ENCODE measurements around the gene RALBP1. TPM values are rescaled to one million over a fixed set of nuclear protein-coding genes. Genes with fewer than 3 reads are reported as not detected.

Gene RALBP1
- total RNA-seq, 1 donor from 2014 or later, result 53.3 TPM

- TF ChIP-seq CTCF (IDR thresholded peaks at IDR 0.05), result no peak
- Histone ChIP-seq H3K4me3 (no peak overlapping the region), H3K27me3 (no peaks in the 10 kb centered on the region), H3K9me3 (no peaks in the 10 kb centered on the region), H3K27ac (no peak overlapping the region), H3K4me1 (no peaks in the 10 kb centered on the region), H3K36me3 (no peaks in the 10 kb centered on the region)
- intact Hi-C loops (cut with DNase I), result no loop called here
- ATAC-seq, result no peak
- no peak for DNase-seq
These were observed 38.3 kb upstream of the RALBP1 start for GRCh38 chr18:9437021-9437437.

GRCh38 chr18:9437672-9438071, 37.6 kb upstream of the RALBP1 start:
- DNase-seq (no peak), ATAC-seq (no peak)
- Histone ChIP-seq H3K27me3 (no peaks in the 10 kb centered on the region), H3K27ac (no peak overlapping the region), H3K9me3 (no peaks in the 10 kb centered on the region), H3K4me3 (no peak overlapping the region), H3K36me3 (no peaks in the 10 kb centered on the region), H3K4me1 (no peaks in the 10 kb centered on the region)
- intact Hi-C loops (cut with DNase I), result no loop called here
- TF ChIP-seq CTCF (IDR thresholded peaks at IDR 0.05), result no peak

- no peak for TF ChIP-seq CTCF (IDR thresholded peaks at IDR 0.05)
- Histone ChIP-seq H3K4me1 (no peaks in the 10 kb centered on the region), H3K9me3 (no peaks in the 10 kb centered on the region), H3K27ac (no peak overlapping the region), H3K27me3 (no peaks in the 10 kb centered on the region), H3K36me3 (no peaks in the 10 kb centered on the region), H3K4me3 (no peak overlapping the region)
- DNase-seq, result no peak
- ATAC-seq, result no peak
- intact Hi-C loops (cut with DNase I), result no loop called here
These were observed 34.3 kb upstream of the RALBP1 start for GRCh38 chr18:9441061-9441460.

- Histone ChIP-seq H3K27ac (no peak overlapping the region), H3K9me3 (no peaks in the 10 kb centered on the region), H3K36me3 (no peaks in the 10 kb centered on the region), H3K27me3 (no peaks in the 10 kb centered on the region), H3K4me3 (no peak overlapping the region), H3K4me1 (no peaks in the 10 kb centered on the region)
- ATAC-seq, result no peak
- intact Hi-C loops (cut with DNase I), result no loop called here
- no peak for DNase-seq
- TF ChIP-seq CTCF (IDR thresholded peaks at IDR 0.05), result no peak
These were observed 30.8 kb upstream of the RALBP1 start for GRCh38 chr18:9444549-9444948.

- no peak for TF ChIP-seq CTCF (IDR thresholded peaks at IDR 0.05)
- intact Hi-C loops (cut with DNase I), result no loop called here
- no peaks in the 10 kb centered on the region for H3K27me3 ChIP-seq
- H3K36me3 ChIP-seq, result no peaks in the 10 kb centered on the region
- H3K27ac ChIP-seq, result no peak overlapping the region
- H3K9me3 ChIP-seq, result no peaks in the 10 kb centered on the region
- DNase-seq, result no peak
- no peaks in the 10 kb centered on the region for H3K4me1 ChIP-seq
- no peak overlapping the region for H3K4me3 ChIP-seq
- ATAC-seq, result no peak
These were observed 28.5 kb upstream of the RALBP1 start for GRCh38 chr18:9446839-9447238.

- H3K27me3 ChIP-seq, result no peaks in the 10 kb centered on the region
- H3K4me3 ChIP-seq, result no peak overlapping the region
- intact Hi-C loops (cut with DNase I), result no loop called here
- no peak for TF ChIP-seq CTCF (IDR thresholded peaks at IDR 0.05)
- no peaks in the 10 kb centered on the region for H3K9me3 ChIP-seq
- H3K27ac ChIP-seq, result no peak overlapping the region
- no peaks in the 10 kb centered on the region for H3K36me3 ChIP-seq
- ATAC-seq, result no peak
- DNase-seq, result no peak
- no peaks in the 10 kb centered on the region for H3K4me1 ChIP-seq
These were observed 28.0 kb upstream of the RALBP1 start for GRCh38 chr18:9447334-9447733.

All from upper lobe of right lung (tissue), 1 donor.